Vein endothelial cell (primary cell): Measurements from ENCODE around the gene NOTCH3. TPM values are rescaled to one million over a fixed set of nuclear protein-coding genes. Genes with fewer than 3 reads are reported as not detected.

Source experiments
- small RNA-seq: library from RNA; depleted of rRNA; stranded (forward); fragments of <200 nt; gene quantifications from one replicate; pipeline ENCODE3, GENCODE V24; 2012
- total RNA-seq: library from RNA; depleted of rRNA; stranded (reverse); fragments of >200 nt; gene quantifications from 2 replicates; pipeline ENCODE4 v1.2.3, GENCODE V29; 2012

NOTCH3 gene
- total RNA-seq = 1.9 and 2.0 TPM in 2 replicates

DNA sequence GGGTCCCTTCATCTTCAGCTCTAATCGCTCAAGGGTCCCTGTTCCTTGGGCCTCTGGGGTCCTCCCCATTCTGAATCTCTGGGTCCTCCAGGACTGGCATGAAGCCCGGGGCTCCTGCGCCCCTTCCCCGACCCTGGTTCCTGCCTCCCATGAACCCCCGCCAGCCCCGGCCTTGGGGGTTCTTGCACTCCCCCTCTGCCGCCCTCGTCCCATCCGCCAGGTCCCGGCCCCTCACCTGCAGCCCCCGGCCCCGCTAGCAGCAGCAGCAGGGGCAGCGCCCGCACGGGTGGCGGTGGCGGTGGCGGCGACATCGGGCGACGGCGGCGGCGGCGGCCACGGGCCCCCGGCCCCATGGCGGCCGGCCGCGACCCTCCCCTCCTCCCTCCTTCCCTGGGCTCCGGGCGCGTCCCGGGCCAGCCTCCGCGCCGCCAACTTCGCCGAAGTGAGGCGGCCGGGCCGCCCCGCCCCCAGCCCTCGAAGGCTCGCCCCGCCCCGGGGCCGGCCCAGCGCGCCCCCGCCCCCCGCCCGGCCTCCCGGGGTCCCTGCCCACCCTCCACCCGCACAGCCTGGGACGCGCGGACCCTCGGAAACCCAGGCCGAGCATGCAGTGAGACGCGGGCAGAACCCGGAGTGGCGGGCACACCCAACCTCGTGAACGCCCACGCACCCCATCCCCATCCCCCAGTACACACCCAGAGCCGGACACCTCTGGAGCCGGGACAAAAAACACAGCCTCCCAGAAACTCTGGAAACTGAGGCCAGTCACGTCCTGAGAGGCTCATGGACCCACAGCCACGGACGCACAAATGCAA is at the start of gene NOTCH3:
NOTCH3 (minus strand) TSS at position 443 of the 812 bp plus-strand sequence; CDS start at position 353, 90 bp downstream.

Small RNAs within 50 kb of the gene (small RNA-seq; reads per million reads assigned to genes)
- not detected for gene MIR6795
- gene RNU6-782P = not detected

Other genes starting within 250 kb of the NOTCH3 start
- not detected in 2 replicates for gene SLC1A6, start 221.1 kb downstream of the NOTCH3 start, total RNA-seq
- not detected in 2 replicates for gene CASP14, start 151.5 kb downstream of the NOTCH3 start, total RNA-seq
- not detected in 2 replicates for gene OR1I1, start 118.8 kb downstream of the NOTCH3 start, total RNA-seq
- 24.4 and 25.8 TPM in 2 replicates for gene SYDE1, start 93.6 kb downstream of the NOTCH3 start, total RNA-seq
- gene EPHX3, start 31.5 kb upstream of the NOTCH3 start, total RNA-seq = 0.29 TPM in 1 of 2 replicates, not detected in the other
- gene BRD4, start 131.5 kb upstream of the NOTCH3 start, total RNA-seq = 26.1 and 30.4 TPM in 2 replicates
- 28.4 and 29.1 TPM in 2 replicates for gene AKAP8, start 178.8 kb upstream of the NOTCH3 start, total RNA-seq
- 67.3 and 70.9 TPM in 2 replicates for gene AKAP8L, start 218.0 kb upstream of the NOTCH3 start, total RNA-seq
- gene WIZ, start 249.0 kb upstream of the NOTCH3 start, total RNA-seq = 13.3 and 19.9 TPM in 2 replicates